IPS DF 6.9 (cell line): ENCODE measurements around the gene RBM20.

Experiments used
- DNase-seq: peaks from one replicate; pipeline ENCODE4 v3.0.0-alpha.2; 2013; ENCODE audit warnings: low read depth, low spot score
- H3K27ac ChIP-seq: one replicate; pipeline ENCODE4 v1.5.1; 2013; ENCODE audit warnings: low read length, control low read depth
- H3K27me3 ChIP-seq: 2 replicates; pipeline ENCODE4 v1.6.1; 2013; ENCODE audit warnings: mild to moderate bottlenecking, low read length; ENCODE audit not compliant: control insufficient read depth, insufficient read depth
- H3K36me3 ChIP-seq: 2 replicates; pipeline ENCODE4 v1.6.1; 2013; ENCODE audit warnings: low read length; ENCODE audit not compliant: control insufficient read depth, insufficient read depth
- H3K4me1 ChIP-seq: 2 replicates; pipeline ENCODE4 v1.6.1; 2013; ENCODE audit warnings: low read length; ENCODE audit not compliant: control insufficient read depth, insufficient read depth
- H3K4me3 ChIP-seq: 2 replicates; pipeline ENCODE4 v1.5.1; 2013; ENCODE audit warnings: mild to moderate bottlenecking, low read length
- H3K9me3 ChIP-seq: 2 replicates; pipeline ENCODE4 v1.6.1; 2013; ENCODE audit warnings: low read length, inconsistent platforms; ENCODE audit not compliant: control insufficient read depth, insufficient read depth
- WGBS: extraction: QIAGEN DNeasy Blood & Tissue Kit; methylation state at CpG from one replicate; pipeline ENCODE4 v1.1.7; 2013; ENCODE audit warnings: mixed read lengths, missing lambda C conversion rate; ENCODE audit not compliant: insufficient read length, insufficient coverage; 5-methylcytosine and 5-hydroxymethylcytosine counted together

RBM20 gene

GRCh38 chr10:110822035-110822711, 178.0 kb downstream of the RBM20 start:
- Histone ChIP-seq H3K4me3 (no peak overlapping the region), H3K9me3 (no peaks in the 10 kb centered on the region), H3K36me3 (no peaks in the 10 kb centered on the region), H3K27me3 (no peaks in the 10 kb centered on the region), H3K27ac (no peak overlapping the region), H3K4me1 (0 out of 2 replicates have a peak, but pooled peaks cover 1% of the 10 kb centered on the region)
- no peak for DNase-seq
- WGBS: no CpG with 5 or more reads among the region's 4 CpGs

- Histone ChIP-seq H3K9me3 (no peaks in the 10 kb centered on the region), H3K4me3 (no peak overlapping the region), H3K27ac (no peak overlapping the region), H3K27me3 (no peaks in the 10 kb centered on the region), H3K36me3 (no peaks in the 10 kb centered on the region), H3K4me1 (0 out of 2 replicates have a peak, but pooled peaks cover 1% of the 10 kb centered on the region)
- peak; percentile 22 for DNase-seq
- no CpG with 5 or more reads among the region's 8 CpGs for whole genome bisulfite sequencing
Measured at GRCh38 chr10:110822712-110823311, 178.7 kb downstream of the RBM20 start.

- Histone ChIP-seq H3K4me3 (no peak overlapping the region), H3K36me3 (no peaks in the 10 kb centered on the region), H3K27me3 (no peaks in the 10 kb centered on the region), H3K4me1 (peaks cover 2% of the 10 kb centered on the region; the same call in 1 of the 2 replicates), H3K9me3 (no peaks in the 10 kb centered on the region), H3K27ac (no peak overlapping the region)
- no CpG with 5 or more reads among the region's 1 CpG for WGBS
- no peak for DNase-seq
Measured at GRCh38 chr10:110824152-110824441, 180.0 kb downstream of the RBM20 start.

- H3K36me3 ChIP-seq: no peaks in the 10 kb centered on the region
- DNase-seq: no peak
Measured at GRCh38 chr10:110824660-110825059, 180.5 kb downstream of the RBM20 start.

GRCh38 chr10:110825508-110825907, 181.4 kb downstream of the RBM20 start:
- no peaks in the 10 kb centered on the region for H3K36me3 ChIP-seq
- no CpG with 5 or more reads among the region's 1 CpG for WGBS
- no peaks in the 10 kb centered on the region for H3K9me3 ChIP-seq
- no peak overlapping the region for H3K27ac ChIP-seq
- DNase-seq: no peak
- no peaks in the 10 kb centered on the region for H3K27me3 ChIP-seq
- H3K4me1 ChIP-seq: peaks cover 3% of the 10 kb centered on the region; the same call in 1 of the 2 replicates
- H3K4me3 ChIP-seq: no peak overlapping the region

More at GRCh38 chr10:110824660-110825059, 180.5 kb downstream of the RBM20 start:
- Histone ChIP-seq H3K27ac (no peak overlapping the region), H3K27me3 (no peaks in the 10 kb centered on the region), H3K9me3 (no peaks in the 10 kb centered on the region), H3K4me3 (no peak overlapping the region), H3K4me1 (peaks cover 3% of the 10 kb centered on the region; the same call in 1 of the 2 replicates)
- WGBS: no CpG with 5 or more reads among the region's 5 CpGs

- DNase-seq: no peak
- Histone ChIP-seq H3K27me3 (no peaks in the 10 kb centered on the region), H3K9me3 (no peaks in the 10 kb centered on the region), H3K4me3 (no peak overlapping the region), H3K4me1 (peaks cover 3% of the 10 kb centered on the region; the same call in 1 of the 2 replicates), H3K27ac (no peak overlapping the region), H3K36me3 (no peaks in the 10 kb centered on the region)
- no CpG with 5 or more reads among the region's 4 CpGs for WGBS
Measured at GRCh38 chr10:110827410-110827809, 183.3 kb downstream of the RBM20 start.

GRCh38 chr10:110827875-110828274, 183.7 kb downstream of the RBM20 start:
- Histone ChIP-seq H3K9me3 (no peaks in the 10 kb centered on the region), H3K36me3 (no peaks in the 10 kb centered on the region), H3K4me3 (no peak overlapping the region), H3K4me1 (peaks cover 4% of the 10 kb centered on the region), H3K27me3 (no peaks in the 10 kb centered on the region), H3K27ac (no peak overlapping the region)
- WGBS: no CpG with 5 or more reads among the region's 8 CpGs
- no peak for DNase-seq

- no peaks in the 10 kb centered on the region for H3K27me3 ChIP-seq
- peaks cover 3% of the 10 kb centered on the region for H3K4me1 ChIP-seq
- H3K27ac ChIP-seq: no peak overlapping the region
- no peaks in the 10 kb centered on the region for H3K36me3 ChIP-seq
- no CpG with 5 or more reads among the region's 2 CpGs for WGBS
- H3K4me3 ChIP-seq: no peak overlapping the region
- H3K9me3 ChIP-seq: no peaks in the 10 kb centered on the region
- no peak for DNase-seq
Measured at GRCh38 chr10:110828525-110828924, 184.4 kb downstream of the RBM20 start.

- Histone ChIP-seq H3K27me3 (no peaks in the 10 kb centered on the region), H3K4me1 (peaks cover 6% of the 10 kb centered on the region), H3K9me3 (no peaks in the 10 kb centered on the region), H3K27ac (no peak overlapping the region), H3K36me3 (no peaks in the 10 kb centered on the region), H3K4me3 (no peak overlapping the region)
- DNase-seq: no peak
- WGBS: 100% methylated on average over 1 of the region's 11 CpGs
Measured at GRCh38 chr10:110829721-110830410, 185.7 kb downstream of the RBM20 start.

GRCh38 chr10:110833234-110833940, 189.3 kb downstream of the RBM20 start:
- DNase-seq: no peak
- H3K27ac ChIP-seq: no peak overlapping the region
- no CpG with 5 or more reads among the region's 13 CpGs for WGBS

More at GRCh38 chr10:110833234-110833940, 189.3 kb downstream of the RBM20 start:
- H3K9me3 ChIP-seq: no peaks in the 10 kb centered on the region
- peaks cover 6% of the 10 kb centered on the region for H3K4me1 ChIP-seq
- H3K36me3 ChIP-seq: no peaks in the 10 kb centered on the region
- no peaks in the 10 kb centered on the region for H3K27me3 ChIP-seq
- H3K4me3 ChIP-seq: no peak overlapping the region
